Activated B cell treated with CpG ODN at 0.5 μM for 24 hours (primary cell): Measurements from ENCODE around the gene CLCN6. TPM values are rescaled to one million over a fixed set of nuclear protein-coding genes. Genes with fewer than 3 reads are reported as not detected.

ENCODE experiments used
- ATAC-seq: fragments of 200-7000 bp; cut with Tn5 transposase; one replicate; pipeline ENCODE4 v1.10.0; 2021; ENCODE audit warnings: low read depth, mild to moderate bottlenecking, moderate library complexity
- CTCF ChIA-PET: fragments of 350-600 bp; sonication (Branson Sonifier 250); formaldehyde crosslinking; loops from one replicate; lab custom pipeline; 2021; ENCODE audit warnings: antibody characterized with exemption; lab: Charles Lee
- POLR2A ChIA-PET: fragments of 350-600 bp; sonication (Branson Sonifier 250); formaldehyde crosslinking; loops from one replicate; lab custom pipeline; 2021; ENCODE audit warnings: antibody characterized with exemption; lab: Charles Lee
- DNase-seq: peaks from one replicate; pipeline ENCODE4 v3.0.0; 2022
- H3K27ac Mint-ChIP-seq: one replicate; pipeline ENCODE4 v1.8.0; 2020; ENCODE audit warnings: mixed read lengths
- H3K27me3 Mint-ChIP-seq: one replicate; pipeline ENCODE4 v1.8.0; 2021; ENCODE audit warnings: mixed read lengths
- H3K36me3 Mint-ChIP-seq: one replicate; pipeline ENCODE4 v1.8.0; 2021; ENCODE audit warnings: low read depth, mixed read lengths
- H3K4me1 Mint-ChIP-seq: one replicate; pipeline ENCODE4 v1.8.0; 2021; ENCODE audit warnings: mixed read lengths
- H3K4me3 Mint-ChIP-seq: one replicate; pipeline ENCODE4 v1.8.0; 2020; ENCODE audit warnings: mild to moderate bottlenecking, mixed read lengths
- H3K9me3 Mint-ChIP-seq: one replicate; pipeline ENCODE4 v1.8.0; 2020; ENCODE audit warnings: mixed read lengths
- CTCF ChIP-seq: fragments of 200-600 bp; IDR thresholded peaks from one replicate; pipeline ENCODE4 v1.8.0; 2022; ENCODE audit warnings: antibody characterized with exemption, mild to moderate bottlenecking
- intact Hi-C: fragments of 100-400 bp; cut with micrococcal nuclease; formaldehyde crosslinking; loops from one replicate; pipeline ENCODE4 v1.15.1; 2024
- total RNA-seq: library from RNA; stranded (reverse); gene quantifications from 2 replicates; pipeline ENCODE4 v1.2.3, GENCODE V29; 2022

Gene CLCN6
- total RNA-seq, 1 donor from 2014 or later, result 79.6 TPM

DNA sequence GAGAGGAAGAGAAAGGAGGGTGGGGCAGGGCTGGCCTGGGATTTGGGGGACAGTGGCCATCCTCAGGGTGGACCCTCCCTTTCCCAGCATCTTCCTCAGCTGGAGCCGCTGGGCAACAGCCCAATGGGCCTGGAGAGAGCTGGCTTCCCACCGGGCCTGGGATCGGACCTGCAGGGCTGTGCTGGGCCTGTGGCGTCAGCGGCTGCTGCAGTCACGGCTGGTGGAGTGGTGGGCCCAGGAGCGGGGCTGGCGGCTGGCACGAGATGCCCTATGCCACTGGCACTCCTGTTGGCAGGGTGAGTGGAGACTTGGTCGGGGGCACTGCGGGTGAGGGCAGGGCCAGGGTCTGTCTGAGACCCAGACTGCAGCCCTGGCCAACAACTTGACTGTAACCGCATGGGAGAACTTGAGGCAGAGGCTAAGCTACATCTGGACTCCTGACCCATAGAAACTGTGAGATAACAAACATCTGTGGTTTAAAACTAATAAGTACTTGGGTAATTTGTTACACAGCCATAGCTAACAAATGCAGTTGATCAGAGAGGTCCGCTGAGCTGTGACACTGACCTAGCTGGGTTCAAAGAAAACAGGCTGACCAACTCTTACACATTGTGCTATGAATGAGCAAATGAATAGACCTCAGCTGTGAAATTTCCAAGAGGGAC, 26.1 kb upstream of the CLCN6 start:
- intact Hi-C loops, result loop anchor here (10.0 kb wide), 1 partner anchor 55 kb away; no protein-coding TSS in a partner anchor

GRCh38 chr1:11780380-11781147, 25.4 kb upstream of the CLCN6 start:
- DNase-seq (no peak), ATAC-seq (no peak)
- Mint-ChIP-seq H3K4me3 (no peak overlapping the region), H3K27ac (no peak overlapping the region), H3K9me3 (no peaks in the 10 kb centered on the region), H3K4me1 (peaks cover 9% of the 10 kb centered on the region), H3K27me3 (no peaks in the 10 kb centered on the region), H3K36me3 (no peaks in the 10 kb centered on the region)
- no peak for TF ChIP-seq CTCF
- CTCF ChIA-PET, result no interaction called here
- intact Hi-C loops, result loop anchor here (10.0 kb wide), 1 partner anchor 54 kb away; no protein-coding TSS in a partner anchor
- POLR2A ChIA-PET, result interaction anchor here (0.5 to 1.1 kb wide), 3 partner anchors 20 to 178 kb away, joined by 3 to 5 read pairs (median 5); no protein-coding TSS in a partner anchor

More for the DNA sequence above, 26.1 kb upstream of the CLCN6 start:
- Mint-ChIP-seq H3K4me3 (no peak overlapping the region), H3K27ac (no peak overlapping the region), H3K36me3 (no peaks in the 10 kb centered on the region), H3K4me1 (peaks cover 2% of the 10 kb centered on the region), H3K9me3 (no peaks in the 10 kb centered on the region), H3K27me3 (no peaks in the 10 kb centered on the region)
- TF ChIP-seq CTCF, result no peak
- no peak for ATAC-seq
- ChIA-PET CTCF (no interaction called here), POLR2A (interaction anchor here (0.5 to 1.1 kb wide), 2 partner anchors 107 to 179 kb away, joined by 3 to 5 read pairs; no protein-coding TSS in a partner anchor)
- no peak for DNase-seq

GRCh38 chr1:11781297-11781696, 24.7 kb upstream of the CLCN6 start:
- Mint-ChIP-seq H3K27me3 (no peaks in the 10 kb centered on the region), H3K36me3 (no peaks in the 10 kb centered on the region), H3K4me1 (peaks cover 16% of the 10 kb centered on the region), H3K4me3 (no peak overlapping the region), H3K9me3 (no peaks in the 10 kb centered on the region), H3K27ac (no peak overlapping the region)
- ChIA-PET CTCF (no interaction called here), POLR2A (interaction anchor here (0.8 kb wide), 1 partner anchor 25 kb away, joined by 3 read pairs; the partner anchor contains the start of genes CLCN6 and MTHFR)
- DNase-seq (no peak), ATAC-seq (no peak)
- TF ChIP-seq CTCF, result no peak
- intact Hi-C loops, result loop anchor here (10.0 kb wide), 1 partner anchor 54 kb away; no protein-coding TSS in a partner anchor

DNA sequence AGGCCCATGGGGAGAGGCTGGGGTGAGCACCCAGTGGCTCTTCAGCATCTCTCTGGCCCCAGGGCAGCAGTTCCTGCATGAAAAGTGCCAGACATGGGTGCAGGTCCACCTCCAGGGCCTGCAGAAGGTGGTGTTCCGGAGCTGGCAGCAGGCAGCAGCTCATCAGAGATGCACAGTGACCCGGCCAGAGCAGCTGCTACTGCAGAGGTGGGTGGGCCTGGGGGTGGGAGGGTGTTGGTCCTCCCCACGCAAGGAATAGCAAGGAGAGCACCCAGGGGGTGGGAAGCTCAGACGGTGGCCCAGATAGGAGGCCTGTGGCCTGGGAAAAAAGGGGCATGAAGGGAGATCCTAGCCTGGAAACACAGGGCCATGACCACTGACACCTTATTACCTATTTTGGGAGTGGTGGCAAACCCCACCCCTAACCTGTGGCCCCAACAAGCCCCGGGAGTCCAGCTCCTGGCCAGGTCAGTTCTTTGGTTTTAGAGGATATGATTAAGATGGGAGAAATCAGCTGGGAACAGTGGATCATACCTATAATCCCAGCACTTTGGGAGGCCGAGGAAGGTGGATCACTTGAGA, 23.8 kb upstream of the CLCN6 start:
- H3K4me1 Mint-ChIP-seq, result peaks cover 22% of the 10 kb centered on the region
- CTCF ChIA-PET, result no interaction called here
- H3K9me3 Mint-ChIP-seq, result no peaks in the 10 kb centered on the region
- H3K36me3 Mint-ChIP-seq, result no peaks in the 10 kb centered on the region
- no peak for TF ChIP-seq CTCF
- DNase-seq (no peak), ATAC-seq (no peak)
- intact Hi-C loops, result loop anchor here (10.0 kb wide), 1 partner anchor 53 kb away; no protein-coding TSS in a partner anchor
- H3K27ac Mint-ChIP-seq, result no peak overlapping the region
- no peak overlapping the region for H3K4me3 Mint-ChIP-seq
- POLR2A ChIA-PET, result interaction anchor here (0.8 kb wide), 1 partner anchor 24 kb away, joined by 3 read pairs; the partner anchor contains the start of genes CLCN6 and MTHFR
- no peaks in the 10 kb centered on the region for H3K27me3 Mint-ChIP-seq
